Effector memory CD4-positive, alpha-beta T cell (primary cell): ENCODE data around the gene BCL11B.

Experiments used
- DNase-seq, 3 donors: peaks; one replicate each; pipeline ENCODE4 v3.0.0-alpha.2; 2020
- H3K27ac ChIP-seq: 2 replicates; pipeline ENCODE4 v1.7.0; 2013; ENCODE audit warnings: mild to moderate bottlenecking, low read length, moderate library complexity; ENCODE audit not compliant: insufficient read depth, poor library complexity, severe bottlenecking
- H3K27me3 ChIP-seq: replicated peaks from 2 replicates; pipeline ENCODE4 v1.7.0; 2013; ENCODE audit warnings: mild to moderate bottlenecking, low read length; ENCODE audit not compliant: insufficient read depth, control insufficient read depth, poor library complexity, severe bottlenecking
- H3K36me3 ChIP-seq: 2 replicates; pipeline ENCODE4 v1.7.0; 2013; ENCODE audit warnings: mild to moderate bottlenecking, low read length, moderate library complexity; ENCODE audit not compliant: control insufficient read depth, insufficient read depth
- H3K4me1 ChIP-seq: 2 replicates; pipeline ENCODE4 v1.7.0; 2013; ENCODE audit warnings: low read length, mild to moderate bottlenecking; ENCODE audit not compliant: control insufficient read depth, insufficient read depth, poor library complexity, severe bottlenecking
- H3K4me3 ChIP-seq: 2 replicates; pipeline ENCODE4 v1.7.0; 2013; ENCODE audit warnings: low read length, low read depth, mild to moderate bottlenecking; ENCODE audit not compliant: insufficient read depth, poor library complexity, severe bottlenecking
- H3K9me3 ChIP-seq: 2 replicates; pipeline ENCODE4 v1.7.0; 2013; ENCODE audit warnings: mild to moderate bottlenecking, low read length, moderate library complexity; ENCODE audit not compliant: control insufficient read depth

BCL11B gene

GRCh38 chr14:99145307-99145706, 126.7 kb downstream of the BCL11B start:
- Histone ChIP-seq H3K36me3 (no peaks in the 10 kb centered on the region), H3K9me3 (no peaks in the 10 kb centered on the region), H3K27me3 (no peaks in the 10 kb centered on the region), H3K27ac (no peak overlapping the region), H3K4me3 (no peak overlapping the region), H3K4me1 (no peaks in the 10 kb centered on the region)
- DNase-seq: no peak

- H3K36me3 ChIP-seq: no peaks in the 10 kb centered on the region
- H3K4me3 ChIP-seq: no peak overlapping the region
- H3K27ac ChIP-seq: no peak overlapping the region
- H3K4me1 ChIP-seq: no peaks in the 10 kb centered on the region
- no peaks in the 10 kb centered on the region for H3K9me3 ChIP-seq
- no peaks in the 10 kb centered on the region for H3K27me3 ChIP-seq
- DNase-seq: no peak
Measured at GRCh38 chr14:99143793-99144192, 128.2 kb downstream of the BCL11B start.

GRCh38 chr14:99143126-99143525, 128.9 kb downstream of the BCL11B start:
- H3K4me3 ChIP-seq: no peak overlapping the region
- H3K36me3 ChIP-seq: no peaks in the 10 kb centered on the region
- no peaks in the 10 kb centered on the region for H3K27me3 ChIP-seq
- no peak overlapping the region for H3K27ac ChIP-seq
- no peaks in the 10 kb centered on the region for H3K4me1 ChIP-seq
- DNase-seq: no peak
- H3K9me3 ChIP-seq: no peaks in the 10 kb centered on the region

GRCh38 chr14:99141236-99141635, 130.8 kb downstream of the BCL11B start:
- Histone ChIP-seq H3K4me3 (no peak overlapping the region), H3K9me3 (no peaks in the 10 kb centered on the region), H3K4me1 (no peaks in the 10 kb centered on the region), H3K27ac (no peak overlapping the region), H3K36me3 (no peaks in the 10 kb centered on the region), H3K27me3 (no peaks in the 10 kb centered on the region)
- no peak for DNase-seq

- DNase-seq: no peak
- no peak overlapping the region for H3K4me3 ChIP-seq
- no peaks in the 10 kb centered on the region for H3K27me3 ChIP-seq
- H3K9me3 ChIP-seq: no peaks in the 10 kb centered on the region
- no peaks in the 10 kb centered on the region for H3K4me1 ChIP-seq
- no peak overlapping the region for H3K27ac ChIP-seq
- no peaks in the 10 kb centered on the region for H3K36me3 ChIP-seq
Measured at GRCh38 chr14:99138999-99139865, 132.8 kb downstream of the BCL11B start.

- Histone ChIP-seq H3K27me3 (no peaks in the 10 kb centered on the region), H3K4me1 (no peaks in the 10 kb centered on the region), H3K9me3 (no peaks in the 10 kb centered on the region), H3K27ac (no peak overlapping the region), H3K4me3 (no peak overlapping the region), H3K36me3 (no peaks in the 10 kb centered on the region)
- DNase-seq: no peak
Measured at GRCh38 chr14:99137913-99138571, 134.0 kb downstream of the BCL11B start.

- Histone ChIP-seq H3K27me3 (no peaks in the 10 kb centered on the region), H3K4me3 (no peak overlapping the region), H3K36me3 (no peaks in the 10 kb centered on the region), H3K9me3 (no peaks in the 10 kb centered on the region), H3K27ac (no peak overlapping the region), H3K4me1 (no peaks in the 10 kb centered on the region)
- DNase-seq: no peak
Measured at GRCh38 chr14:99137001-99137700, 134.8 kb downstream of the BCL11B start.

GRCh38 chr14:99136401-99136800, 135.6 kb downstream of the BCL11B start:
- H3K36me3 ChIP-seq: no peaks in the 10 kb centered on the region
- H3K27me3 ChIP-seq: no peaks in the 10 kb centered on the region
- no peak overlapping the region for H3K4me3 ChIP-seq
- H3K9me3 ChIP-seq: no peaks in the 10 kb centered on the region
- no peaks in the 10 kb centered on the region for H3K4me1 ChIP-seq
- DNase-seq: no peak
- no peak overlapping the region for H3K27ac ChIP-seq

- no peaks in the 10 kb centered on the region for H3K36me3 ChIP-seq
- H3K4me3 ChIP-seq: no peak overlapping the region
- H3K27me3 ChIP-seq: no peaks in the 10 kb centered on the region
- H3K9me3 ChIP-seq: no peaks in the 10 kb centered on the region
- no peaks in the 10 kb centered on the region for H3K4me1 ChIP-seq
- DNase-seq: no peak
- H3K27ac ChIP-seq: no peak overlapping the region
Measured at GRCh38 chr14:99136047-99136400, 136.0 kb downstream of the BCL11B start.

- Histone ChIP-seq H3K4me3 (no peak overlapping the region), H3K4me1 (peaks cover 2% of the 10 kb centered on the region), H3K9me3 (no peaks in the 10 kb centered on the region), H3K27ac (no peak overlapping the region), H3K27me3 (no peaks in the 10 kb centered on the region), H3K36me3 (no peaks in the 10 kb centered on the region)
- no peak for DNase-seq
Measured at GRCh38 chr14:99134516-99135046, 137.4 kb downstream of the BCL11B start.
